Amygdala (tissue), 56 donors: Measurements from ENCODE around the gene PITPNM1.
"Not testable (repeated sequence)": the region's sequence is repeated elsewhere in the genome, so short reads cannot be mapped to it uniquely, and the experiment has no call there.

Experiments used
- DNase-seq, 56 donors: peaks; one replicate each; lab custom pipeline; 2025; lab: John Stamatoyannopoulos, UW

PITPNM1 gene

DNA sequence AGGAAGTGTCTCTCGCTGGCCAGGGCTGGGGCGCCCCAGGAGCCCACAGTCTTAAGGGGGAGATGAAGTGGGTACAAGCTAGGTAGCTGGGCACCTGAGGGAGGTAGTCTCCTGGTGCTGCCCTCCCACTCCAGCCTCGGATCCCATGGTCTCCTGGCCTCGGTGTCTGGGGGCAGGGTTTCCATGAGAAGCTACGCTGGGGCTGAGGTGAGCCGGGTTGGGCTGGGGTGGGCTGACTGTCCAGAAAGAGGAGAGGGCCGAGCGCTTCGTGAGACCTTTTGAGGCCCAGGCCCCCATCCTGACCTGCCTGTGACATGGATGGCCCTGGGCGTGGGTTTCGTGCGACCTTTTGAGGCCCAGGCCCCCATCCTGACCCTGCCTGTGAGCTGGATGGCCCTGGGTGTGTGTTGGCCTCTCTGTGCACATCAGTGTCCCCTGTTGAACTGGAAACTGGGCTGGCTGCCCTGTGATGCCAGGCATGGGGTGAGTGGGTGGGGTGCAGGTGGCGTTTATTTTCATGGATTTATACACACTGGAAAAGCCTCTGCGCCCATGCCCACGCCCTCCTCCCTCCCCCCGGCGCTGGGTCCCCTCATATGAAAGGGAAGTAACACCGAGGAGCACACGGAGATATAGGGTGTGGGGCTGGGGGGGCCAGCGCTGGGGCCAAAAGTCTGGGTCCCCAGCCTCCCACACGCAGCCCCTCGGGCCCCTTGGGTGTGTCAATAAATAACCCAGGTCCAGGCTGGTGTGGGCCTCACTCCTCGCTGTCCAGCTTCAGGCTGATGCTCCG, 13.7 kb downstream of the PITPNM1 start:
- DNase-seq: peak in 1 of 56 donors; percentile 26

DNA sequence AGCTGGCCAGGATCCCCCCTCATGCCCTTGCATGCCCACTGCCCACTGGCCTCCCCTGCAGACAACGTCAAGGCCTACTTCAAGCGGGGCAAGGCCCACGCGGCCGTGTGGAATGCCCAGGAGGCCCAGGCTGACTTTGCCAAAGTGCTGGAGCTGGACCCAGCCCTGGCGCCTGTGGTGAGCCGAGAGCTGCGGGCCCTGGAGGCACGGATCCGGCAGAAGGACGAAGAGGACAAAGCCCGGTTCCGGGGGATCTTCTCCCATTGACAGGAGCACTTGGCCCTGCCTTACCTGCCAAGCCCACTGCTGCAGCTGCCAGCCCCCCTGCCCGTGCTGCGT, 14.5 kb downstream of the PITPNM1 start:
- DNase-seq: no peak

- DNase-seq: no peak
Measured at GRCh38 chr11:67489885-67490726, 15.1 kb downstream of the PITPNM1 start.

DNA sequence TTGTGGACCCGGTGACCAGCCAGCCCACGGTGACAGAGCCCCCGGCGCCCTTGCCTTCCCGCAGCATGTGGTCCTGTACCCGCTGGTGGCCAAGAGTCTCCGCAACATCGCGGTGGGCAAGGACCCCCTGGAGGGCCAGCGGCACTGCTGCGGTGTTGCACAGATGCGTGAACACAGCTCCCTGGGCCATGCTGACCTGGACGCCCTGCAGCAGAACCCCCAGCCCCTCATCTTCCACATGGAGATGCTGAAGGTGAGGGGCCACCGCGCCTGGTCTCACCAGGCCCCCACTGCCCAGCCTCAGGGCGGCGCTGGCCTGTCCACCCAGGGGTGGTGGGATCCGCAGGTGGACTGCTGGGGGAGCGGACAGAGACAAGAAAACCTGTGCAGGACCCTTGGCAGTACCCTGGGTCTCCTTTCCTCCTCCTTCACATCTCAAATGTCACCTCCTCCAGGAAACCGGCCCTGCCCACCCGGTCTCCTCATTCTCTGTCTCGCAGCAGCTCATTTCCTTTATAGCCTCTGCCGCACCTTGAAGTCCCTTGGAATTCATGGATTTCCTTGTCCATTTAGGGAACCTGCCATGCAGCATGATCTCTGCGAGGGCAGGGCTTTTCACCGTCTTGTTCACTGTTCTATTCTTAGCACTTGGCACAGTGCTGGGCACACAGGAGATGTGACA, 15.8 kb downstream of the PITPNM1 start:
- DNase-seq: no peak

- no peak for DNase-seq
Measured at GRCh38 chr11:67486481-67487195, 18.5 kb downstream of the PITPNM1 start.

DNA sequence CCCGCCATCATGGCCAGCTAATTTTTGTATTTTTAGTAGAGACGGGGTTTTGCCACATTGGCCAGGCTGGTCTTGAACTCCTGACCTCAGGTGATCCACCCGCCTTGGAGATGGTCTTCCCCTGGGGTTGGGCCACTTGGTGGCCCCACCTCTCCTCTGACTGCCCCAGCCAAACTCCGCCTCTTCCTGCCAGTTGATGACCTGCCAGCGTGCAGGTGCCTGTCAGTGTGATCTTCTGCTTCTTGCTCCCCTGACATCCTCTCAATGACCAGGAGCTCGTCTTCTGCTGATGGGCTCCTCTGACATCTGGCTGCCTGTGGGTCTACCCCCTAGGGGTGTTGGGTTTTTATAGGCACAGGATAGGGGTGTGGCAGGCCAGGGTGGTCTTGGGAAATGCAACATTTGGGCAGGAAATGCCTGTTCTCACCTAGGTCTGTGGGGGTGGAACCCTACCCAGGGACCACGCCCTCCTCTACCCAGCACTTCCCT, 19.2 kb downstream of the PITPNM1 start:
- not testable (repeated sequence) for DNase-seq

DNA sequence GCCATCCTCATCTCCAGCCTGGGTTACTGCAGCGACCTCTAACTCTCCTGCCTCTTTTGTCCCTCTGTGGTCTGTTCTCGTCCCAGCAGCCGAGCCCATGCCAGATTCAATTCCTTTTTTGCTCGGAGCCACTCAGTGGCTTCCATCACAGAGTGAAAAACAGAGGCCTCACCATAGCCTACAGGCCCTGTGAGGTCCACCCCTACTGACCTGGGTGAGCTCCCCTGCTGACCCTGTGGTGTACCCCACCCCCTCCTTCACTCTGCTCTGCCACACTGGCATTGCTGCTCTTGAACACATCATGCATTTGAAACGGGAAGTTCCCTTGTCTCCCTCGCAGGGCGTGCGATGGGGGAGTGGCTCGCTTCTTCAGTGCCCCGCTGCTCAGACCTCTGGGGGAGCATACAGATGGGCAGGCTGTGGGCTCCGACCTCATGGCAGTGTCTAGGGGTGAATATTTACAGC, 20.3 kb downstream of the PITPNM1 start:
- DNase-seq: peak in 5 of 56 donors; percentile 19 to 52 (median 30)

- no peak for DNase-seq
Measured at GRCh38 chr11:67483831-67484665, 21.1 kb downstream of the PITPNM1 start.

DNA sequence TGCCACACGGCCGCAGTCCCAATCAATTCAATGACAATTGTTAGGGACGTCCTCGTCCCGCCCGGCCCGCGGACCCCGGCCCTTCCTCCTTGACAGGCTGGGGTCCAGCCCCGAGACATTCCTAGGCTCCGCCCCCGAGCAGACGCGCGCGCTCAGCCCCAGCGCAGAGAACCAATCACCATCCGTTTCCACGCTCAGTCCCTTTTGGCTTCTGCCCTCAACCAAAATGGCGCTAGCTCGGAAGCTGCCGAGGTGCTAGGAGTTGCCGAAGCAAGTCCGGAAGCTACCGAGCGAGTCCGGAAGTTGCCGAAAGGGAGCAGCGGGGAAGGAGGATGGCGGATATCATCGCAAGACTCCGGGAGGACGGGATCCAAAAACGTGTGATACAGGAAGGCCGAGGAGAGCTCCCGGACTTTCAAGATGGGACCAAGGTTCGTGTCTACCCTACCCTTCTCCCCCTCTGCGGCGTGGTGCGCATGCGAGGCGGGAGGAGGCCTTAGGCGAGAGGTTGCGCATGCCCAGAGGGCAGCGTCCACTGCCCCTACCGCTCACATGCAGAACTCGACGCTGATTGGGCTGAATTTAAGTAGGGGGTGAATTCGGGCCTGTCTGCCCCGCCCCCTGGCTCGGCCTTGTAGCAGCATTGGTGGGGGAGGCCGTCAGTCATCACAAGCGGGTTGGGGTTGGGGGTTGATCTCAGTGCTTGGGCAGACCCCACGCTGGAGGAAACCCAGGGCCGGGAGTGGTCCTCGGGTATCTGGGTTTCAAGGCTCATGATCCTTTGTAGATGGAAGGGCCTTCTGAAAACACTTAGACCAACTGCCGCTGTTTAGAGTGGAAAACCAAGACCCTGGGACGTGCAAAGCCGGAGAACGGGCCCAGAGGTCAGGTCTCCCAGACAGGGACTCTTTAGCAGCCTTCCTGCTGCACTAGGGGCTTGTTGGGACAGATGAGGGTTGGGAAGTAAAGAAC, 22.1 kb downstream of the PITPNM1 start, which contains the start of gene AIP:
Gene AIP, plus strand, starts transcription at position 200 of the 972 bp plus-strand sequence. Its CDS starts 133 bp downstream, at position 333.
- peak; percentile 86 to 100 (median 95) for DNase-seq

DNA sequence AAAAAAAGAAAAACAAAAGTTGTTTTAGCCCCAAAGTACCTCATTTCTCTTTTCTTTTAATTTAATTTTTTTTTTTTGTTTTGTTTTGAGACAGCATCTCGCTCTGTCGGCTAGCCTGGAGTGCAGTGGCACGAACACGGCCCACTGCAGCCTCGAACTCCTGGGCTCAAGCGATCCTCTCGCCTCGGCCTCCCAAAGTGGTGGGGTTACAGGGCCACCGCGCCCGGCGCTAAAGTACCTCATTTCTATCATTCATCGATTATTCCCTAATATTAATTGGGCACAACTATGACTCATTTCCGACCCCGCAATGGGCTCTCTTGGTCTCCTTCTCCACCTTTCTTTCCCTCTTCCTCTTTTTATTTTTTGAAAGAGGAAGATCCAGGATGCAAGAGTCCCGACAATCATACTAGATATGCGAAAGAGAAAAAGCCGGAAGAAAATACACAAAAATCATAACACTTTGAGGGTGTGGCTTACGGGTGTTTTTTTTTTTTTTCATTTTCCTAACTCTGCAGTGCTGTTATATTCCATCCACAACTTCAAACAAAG, 22.8 kb downstream of the PITPNM1 start:
- DNase-seq: no peak

DNA sequence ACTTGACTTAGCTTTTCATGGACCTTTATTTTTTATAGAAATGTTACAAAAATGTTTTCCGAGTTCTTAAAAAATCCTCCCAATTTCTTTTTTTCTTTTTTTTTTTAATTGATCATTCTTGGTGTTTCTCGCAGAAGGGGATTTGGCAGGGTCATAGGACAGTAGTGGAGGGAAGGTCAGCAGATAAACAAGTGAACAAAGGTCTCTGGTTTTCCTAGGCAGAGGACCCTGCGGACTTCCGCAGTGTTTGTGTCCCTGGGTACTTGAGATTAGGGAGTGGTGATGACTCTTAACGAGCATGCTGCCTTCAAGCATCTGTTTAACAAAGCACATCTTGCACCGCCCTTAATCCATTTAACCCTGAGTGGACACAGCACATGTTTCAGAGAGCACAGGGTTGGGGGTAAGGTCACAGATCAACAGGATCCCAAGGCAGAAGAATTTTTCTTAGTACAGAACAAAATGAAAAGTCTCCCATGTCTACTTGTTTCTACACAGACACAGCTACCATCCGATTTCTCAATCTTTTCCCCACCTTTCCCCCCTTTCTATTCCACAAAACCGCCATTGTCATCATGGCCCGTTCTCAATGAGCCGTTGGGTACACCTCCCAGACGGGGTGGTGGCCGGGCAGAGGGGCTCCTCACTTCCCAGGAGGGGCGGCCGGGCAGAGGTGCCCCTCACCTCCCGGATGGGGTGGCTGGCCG, 27.7 kb downstream of the PITPNM1 start:
- DNase-seq: not testable (repeated sequence)

- DNase-seq: not testable (repeated sequence)
Measured at GRCh38 chr11:67476692-67477091, 28.5 kb downstream of the PITPNM1 start.

GRCh38 chr11:67472882-67473281, 32.3 kb downstream of the PITPNM1 start:
- no peak for DNase-seq

DNA sequence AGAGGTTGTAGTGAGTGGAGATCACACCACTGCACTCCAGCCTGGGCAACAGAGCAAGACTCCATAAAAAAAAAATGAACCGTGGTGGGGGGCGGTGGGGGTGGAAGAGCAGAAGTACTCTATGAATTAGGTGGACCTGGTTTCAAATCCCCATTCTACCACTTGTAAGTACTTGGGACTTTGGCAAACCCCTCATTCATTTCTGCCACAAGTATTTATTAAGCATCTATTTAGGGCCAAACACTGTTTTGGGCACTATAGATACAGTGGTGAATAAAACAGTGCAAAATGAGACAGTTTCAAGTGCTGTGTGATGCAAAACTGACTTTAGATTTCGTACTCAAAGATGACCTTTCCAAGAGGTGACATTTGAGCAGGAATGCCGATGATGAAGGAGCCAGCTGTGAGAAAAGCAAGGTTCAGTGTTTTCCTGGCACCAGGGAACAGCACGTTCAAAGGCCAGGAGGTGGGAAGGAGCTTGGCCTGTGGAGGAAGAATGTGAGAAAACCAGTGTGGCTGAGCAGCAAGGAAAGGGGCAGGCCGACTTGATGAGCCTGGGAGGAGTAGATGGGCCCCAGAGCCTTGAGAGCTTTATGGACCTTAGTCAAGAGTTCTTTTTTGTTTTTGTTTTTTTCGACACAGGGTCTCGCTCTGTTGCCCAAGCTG, 34.7 kb downstream of the PITPNM1 start:
- no peak for DNase-seq

- no peak for DNase-seq
Measured at GRCh38 chr11:67469508-67469811, 35.7 kb downstream of the PITPNM1 start.

DNA sequence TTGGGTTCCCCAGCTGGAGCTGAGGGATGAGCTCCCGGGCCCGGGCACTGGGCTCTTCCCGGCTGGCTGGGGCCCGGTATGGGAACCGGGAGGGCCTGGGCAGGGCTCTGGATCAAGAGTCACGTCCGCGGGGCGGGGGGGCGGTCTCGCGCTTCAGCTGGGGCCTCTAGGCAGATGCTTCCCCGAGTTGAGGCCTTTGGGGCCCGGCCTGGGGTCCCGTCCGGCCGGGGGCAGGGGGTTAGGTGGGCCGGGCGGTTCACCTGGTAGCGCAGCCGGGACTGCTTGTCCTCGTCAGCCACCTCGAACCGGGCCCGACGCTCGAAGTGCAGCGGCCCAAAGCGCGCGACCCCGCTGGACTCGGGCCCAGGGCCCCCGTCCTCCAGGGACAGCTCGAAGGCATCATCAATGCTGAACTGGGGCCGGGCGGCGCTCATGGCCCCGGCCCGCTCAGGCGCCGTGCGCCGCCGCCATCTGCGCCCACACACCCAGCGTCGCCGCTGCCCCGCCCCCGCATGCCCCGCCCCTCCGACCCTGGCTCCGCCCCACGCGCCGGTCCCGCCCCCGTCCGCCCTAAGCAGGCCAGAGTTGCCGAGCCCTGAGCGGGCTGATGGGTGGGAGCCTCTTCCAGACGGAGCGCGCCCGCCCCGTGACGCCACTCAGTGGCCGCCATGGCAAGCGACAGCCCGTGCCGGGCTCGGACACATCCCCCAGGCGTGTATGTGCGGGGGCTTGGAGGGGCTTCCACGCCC, 36.2 kb downstream of the PITPNM1 start, which contains the start of gene TMEM134:
Gene TMEM134, minus strand, starts transcription at position 493 of the 749 bp plus-strand sequence. Its CDS starts 59 bp downstream, at position 434.
- DNase-seq: peak in 55 of 56 donors; percentile 50 to 96 (median 88)
